Lower leg skin (tissue), 4 donors: ENCODE results near the gene PDZRN3. TPM values are rescaled to one million over a fixed set of nuclear protein-coding genes. Genes with fewer than 3 reads are reported as not detected.

ENCODE experiments used
- DNase-seq, 2 donors: peaks; one replicate each; pipeline ENCODE4 v3.0.0-alpha.2; 2019; ENCODE audit warnings: low spot score in 2 of 2
- H3K4me3 ChIP-seq: fragments of 200-600 bp; sonication (generic); 2 replicates; pipeline ENCODE4 v1.5.1; 2017; ENCODE audit warnings: mild to moderate bottlenecking, low read depth; ENCODE audit not compliant: poor library complexity, severe bottlenecking
- POLR2A ChIP-seq, 2 donors: fragments of 450-650 bp; IDR thresholded peaks; one replicate each; pipeline ENCODE4 v1.6.1; 2016 to 2017; ENCODE audit warnings: antibody characterized with exemption in 2 of 2, mild to moderate bottlenecking in 1 of 2, moderate library complexity in 1 of 2
- WGBS, 2 donors: methylation state at CpG; one replicate each; pipeline ENCODE4 v1.1.5; 2018; 5-methylcytosine and 5-hydroxymethylcytosine counted together
- intact Hi-C: fragments of 100-400 bp; cut with DNase I; formaldehyde crosslinking; loops from one replicate; pipeline ENCODE4 v1.15.0; 2023; ENCODE audit warnings: low total_unique reads
- total RNA-seq, 4 donors: library from RNA; depleted of rRNA; stranded (reverse); fragments of >200 nt; gene quantifications; one replicate each; pipeline ENCODE4 v1.1.0, GENCODE V29; 2016
- TF ChIP-seq, protein P1 (sequence below), 3 donors: fragments of 450-650 bp; IDR thresholded peaks; one replicate each; pipeline ENCODE4 v1.5.1; 2016; ENCODE audit warnings: antibody characterized with exemption in 3 of 3, mild to moderate bottlenecking in 3 of 3, moderate library complexity in 2 of 3

The PDZRN3 gene
- total RNA-seq, 4 donors from 2014 or later: 9.7 to 29.9 (median 13.4) TPM

DNA sequence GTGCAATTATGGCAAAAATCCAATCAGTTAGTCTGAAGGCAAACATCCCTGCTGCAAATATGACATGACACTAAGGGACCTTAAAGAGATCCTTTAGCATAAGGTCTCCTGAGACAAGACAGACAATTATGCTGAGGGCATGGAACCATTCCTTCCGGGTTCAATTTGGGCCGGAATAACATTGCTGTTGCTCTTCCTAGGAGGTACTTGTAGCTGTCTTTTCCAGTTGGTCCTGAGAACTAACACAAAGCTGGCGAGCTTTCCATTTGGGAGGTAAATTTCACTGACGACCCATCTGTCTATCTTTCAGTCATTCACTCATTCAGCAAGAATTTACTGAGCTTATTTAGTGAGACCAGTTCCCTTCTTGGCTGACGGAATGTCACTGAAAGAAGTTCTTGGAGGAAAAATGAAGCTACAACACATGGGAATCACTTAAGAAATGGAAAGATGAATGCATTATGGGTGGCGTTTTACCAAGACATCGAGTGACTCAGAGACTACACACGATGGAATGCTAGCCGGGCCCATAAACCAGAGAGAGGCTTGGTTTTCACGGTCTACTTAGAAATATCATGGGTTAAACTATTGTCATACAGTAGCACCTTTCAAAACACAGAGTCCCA lies 215.5 kb downstream of the PDZRN3 start:
- no peak overlapping the region for H3K4me3 ChIP-seq
- no peak for DNase-seq
- TF ChIP-seq POLR2A (IDR thresholded peaks at IDR 0.05): no peak
- TF ChIP-seq, protein P1, sequence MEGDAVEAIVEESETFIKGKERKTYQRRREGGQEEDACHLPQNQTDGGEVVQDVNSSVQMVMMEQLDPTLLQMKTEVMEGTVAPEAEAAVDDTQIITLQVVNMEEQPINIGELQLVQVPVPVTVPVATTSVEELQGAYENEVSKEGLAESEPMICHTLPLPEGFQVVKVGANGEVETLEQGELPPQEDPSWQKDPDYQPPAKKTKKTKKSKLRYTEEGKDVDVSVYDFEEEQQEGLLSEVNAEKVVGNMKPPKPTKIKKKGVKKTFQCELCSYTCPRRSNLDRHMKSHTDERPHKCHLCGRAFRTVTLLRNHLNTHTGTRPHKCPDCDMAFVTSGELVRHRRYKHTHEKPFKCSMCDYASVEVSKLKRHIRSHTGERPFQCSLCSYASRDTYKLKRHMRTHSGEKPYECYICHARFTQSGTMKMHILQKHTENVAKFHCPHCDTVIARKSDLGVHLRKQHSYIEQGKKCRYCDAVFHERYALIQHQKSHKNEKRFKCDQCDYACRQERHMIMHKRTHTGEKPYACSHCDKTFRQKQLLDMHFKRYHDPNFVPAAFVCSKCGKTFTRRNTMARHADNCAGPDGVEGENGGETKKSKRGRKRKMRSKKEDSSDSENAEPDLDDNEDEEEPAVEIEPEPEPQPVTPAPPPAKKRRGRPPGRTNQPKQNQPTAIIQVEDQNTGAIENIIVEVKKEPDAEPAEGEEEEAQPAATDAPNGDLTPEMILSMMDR (IDR thresholded peaks at IDR 0.05): no peak
- 44 to 54% methylated on average over 10 of the region's 10 CpGs for WGBS, 2 donors
- intact Hi-C loops: no loop called here

GRCh38 chr3:73408634-73409033 lies 216.1 kb downstream of the PDZRN3 start:
- H3K4me3 ChIP-seq: no peak overlapping the region
- TF ChIP-seq, protein P1 (IDR thresholded peaks at IDR 0.05): no peak
- no peak for TF ChIP-seq POLR2A (IDR thresholded peaks at IDR 0.05)
- WGBS, 2 donors: 71 to 74% methylated on average over 10 of the region's 10 CpGs
- no peak for DNase-seq
- intact Hi-C loops: no loop called here

DNA sequence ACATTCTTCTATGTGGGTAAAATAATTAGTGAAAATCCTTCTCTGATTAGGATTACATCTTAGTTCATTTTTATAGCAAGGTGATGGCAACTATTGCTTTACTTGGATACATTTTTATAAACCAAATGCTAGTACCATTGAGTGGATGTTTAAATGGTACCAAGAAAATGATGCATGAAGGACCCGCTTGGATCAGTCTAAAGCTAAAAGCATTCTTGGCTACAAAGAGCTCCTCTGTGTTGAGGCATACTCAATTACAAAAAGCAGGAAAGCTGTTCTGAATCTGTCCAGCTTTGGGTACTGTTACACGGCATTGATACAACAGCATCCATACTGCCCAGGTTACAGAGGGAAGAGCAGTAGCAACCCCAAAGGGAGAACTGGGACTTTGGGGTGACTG lies 217.2 kb downstream of the PDZRN3 start:
- WGBS, 2 donors: 75 to 81% methylated on average over 2 of the region's 2 CpGs
- TF ChIP-seq, protein P1 (IDR thresholded peaks at IDR 0.05): no peak
- TF ChIP-seq POLR2A (IDR thresholded peaks at IDR 0.05): no peak
- DNase-seq: no peak
- intact Hi-C loops: no loop called here
- H3K4me3 ChIP-seq: no peak overlapping the region

DNA sequence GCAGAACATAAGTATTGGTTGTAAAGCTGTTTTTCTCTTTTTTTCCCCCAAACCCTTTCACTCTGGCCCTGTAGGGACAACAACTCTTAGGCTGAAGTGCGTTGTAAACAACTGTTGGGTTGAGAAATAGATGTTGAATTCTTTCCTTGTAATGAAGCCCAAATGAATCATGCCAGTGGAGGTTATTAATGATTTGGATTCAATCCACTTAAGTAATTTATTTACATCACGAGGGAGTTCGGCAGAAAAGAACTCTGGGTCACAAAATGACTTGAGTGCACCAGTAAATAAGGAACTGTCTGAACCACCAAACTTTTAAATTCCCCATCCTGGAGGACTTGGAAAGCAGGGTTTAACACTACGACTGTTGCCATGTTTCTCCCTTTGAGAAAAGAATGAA lies 218.9 kb downstream of the PDZRN3 start:
- intact Hi-C loops: no loop called here
- H3K4me3 ChIP-seq: no peak overlapping the region
- DNase-seq: no peak
- TF ChIP-seq, protein P1 (IDR thresholded peaks at IDR 0.05): no peak
- no peak for TF ChIP-seq POLR2A (IDR thresholded peaks at IDR 0.05)
- WGBS, 2 donors: 33 to 39% methylated on average over 4 of the region's 4 CpGs

DNA sequence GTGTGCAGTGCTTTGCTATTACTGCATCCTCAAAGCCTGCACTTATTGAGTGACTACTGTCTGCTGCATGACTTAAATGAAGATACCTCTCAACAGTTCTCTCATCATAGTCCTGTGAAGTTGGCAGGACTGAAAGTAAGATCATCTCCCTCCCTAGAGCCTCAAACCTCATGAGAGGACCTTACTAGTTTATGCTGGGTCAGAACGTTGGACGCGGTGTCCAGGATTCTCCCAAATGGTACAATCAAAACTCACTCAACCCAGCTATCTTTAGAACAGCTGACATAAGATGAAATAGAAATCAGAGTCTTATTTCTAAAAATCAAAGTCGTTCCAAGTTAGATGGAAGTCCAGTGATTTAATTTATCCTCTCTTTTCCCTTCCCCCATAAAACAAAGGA lies 219.7 kb downstream of the PDZRN3 start:
- 78 to 86% methylated on average over 4 of the region's 4 CpGs for WGBS, 2 donors
- no peak overlapping the region for H3K4me3 ChIP-seq
- DNase-seq: no peak
- intact Hi-C loops: no loop called here
- TF ChIP-seq, protein P1 (IDR thresholded peaks at IDR 0.05): no peak
- TF ChIP-seq POLR2A (IDR thresholded peaks at IDR 0.05): no peak

GRCh38 chr3:73404435-73404834 lies 220.3 kb downstream of the PDZRN3 start:
- intact Hi-C loops: no loop called here
- 77 to 84% methylated on average over 5 of the region's 5 CpGs for WGBS, 2 donors

More at GRCh38 chr3:73404435-73404834, 220.3 kb downstream of the PDZRN3 start:
- no peak overlapping the region for H3K4me3 ChIP-seq
- TF ChIP-seq, protein P1 (IDR thresholded peaks at IDR 0.05): no peak
- no peak for TF ChIP-seq POLR2A (IDR thresholded peaks at IDR 0.05)
- no peak for DNase-seq
